AG09309 (cell line): ENCODE results near the gene SMIM13.

Experiments
- DNase-seq: peaks from one replicate; pipeline ENCODE4 v3.0.0-alpha.2; 2010; ENCODE audit warnings: low read depth
- H3K4me3 ChIP-seq: 2 replicates; pipeline ENCODE4 v1.5.1; 2011; ENCODE audit warnings: mild to moderate bottlenecking, low read depth, low read length, moderate library complexity; ENCODE audit not compliant: control insufficient read depth
- CTCF ChIP-seq: IDR thresholded peaks from 2 replicates; pipeline ENCODE4 v1.5.1; 2011; ENCODE audit warnings: mild to moderate bottlenecking, low read depth, low read length, inconsistent platforms; ENCODE audit not compliant: insufficient read depth, control insufficient read depth; ENCODE audit errors: missing control alignments

Gene SMIM13

GRCh38 chr6:11129908-11130565 lies 36.4 kb downstream of the SMIM13 start:
- TF ChIP-seq CTCF, result no peak
- DNase-seq, result no peak
- no peak overlapping the region for H3K4me3 ChIP-seq

- no peak for TF ChIP-seq CTCF
- no peak overlapping the region for H3K4me3 ChIP-seq
- DNase-seq, result no peak
Observed at GRCh38 chr6:11130605-11131004, 37.0 kb downstream of the SMIM13 start.

- TF ChIP-seq CTCF, result no peak
- no peak for DNase-seq
- H3K4me3 ChIP-seq, result no peak overlapping the region
Observed at GRCh38 chr6:11132194-11132888, 38.7 kb downstream of the SMIM13 start.

GRCh38 chr6:11133281-11133680 lies 39.6 kb downstream of the SMIM13 start:
- H3K4me3 ChIP-seq, result no peak overlapping the region
- no peak for DNase-seq
- no peak for TF ChIP-seq CTCF

- H3K4me3 ChIP-seq, result no peak overlapping the region
- DNase-seq, result no peak
- no peak for TF ChIP-seq CTCF
Observed at GRCh38 chr6:11136809-11137208, 43.2 kb downstream of the SMIM13 start.

- DNase-seq, result no peak
- no peak overlapping the region for H3K4me3 ChIP-seq
- TF ChIP-seq CTCF, result no peak
Observed at GRCh38 chr6:11139051-11139960, 45.7 kb downstream of the SMIM13 start.
